KMS-11 (cell line): ENCODE measurements around the gene CCNJL.

Experiments used
- H2AFZ ChIP-seq: fragments of 200-600 bp; sonication (generic); 2 replicates; pipeline ENCODE4 v1.6.1; 2016; ENCODE audit warnings: antibody characterized with exemption, mixed run types, low read depth
- H3K27ac ChIP-seq: fragments of 200-600 bp; sonication (generic); 2 replicates; pipeline ENCODE4 v1.6.1; 2016; ENCODE audit warnings: mild to moderate bottlenecking, mixed run types
- H3K27me3 ChIP-seq: fragments of 200-600 bp; sonication (generic); 2 replicates; pipeline ENCODE4 v1.6.1; 2017; ENCODE audit warnings: mild to moderate bottlenecking, low read depth, mixed run types, moderate library complexity; ENCODE audit not compliant: insufficient read depth
- H3K36me3 ChIP-seq: fragments of 200-600 bp; sonication (generic); 2 replicates; pipeline ENCODE4 v1.6.1; 2017; ENCODE audit warnings: mild to moderate bottlenecking, mixed run types; ENCODE audit not compliant: insufficient read depth
- H3K4me1 ChIP-seq: fragments of 200-600 bp; sonication (generic); 2 replicates; pipeline ENCODE4 v1.6.1; 2016; ENCODE audit warnings: mild to moderate bottlenecking, low read depth, mixed run types; ENCODE audit not compliant: poor library complexity, severe bottlenecking
- H3K4me2 ChIP-seq: fragments of 200-600 bp; sonication (generic); 2 replicates; pipeline ENCODE4 v1.7.0; 2016; ENCODE audit warnings: mild to moderate bottlenecking, mixed run types
- H3K4me3 ChIP-seq: fragments of 200-600 bp; sonication (generic); IDR thresholded peaks from 2 replicates; pipeline ENCODE4 v1.6.1; 2017; ENCODE audit warnings: low read depth, low read length, mixed read lengths; ENCODE audit not compliant: insufficient read depth
- H3K79me2 ChIP-seq: fragments of 200-600 bp; sonication (generic); 2 replicates; pipeline ENCODE4 v1.6.1; 2016; ENCODE audit warnings: low read depth, mixed run types; ENCODE audit not compliant: insufficient read depth
- H3K9ac ChIP-seq: fragments of 200-600 bp; sonication (generic); 2 replicates; pipeline ENCODE4 v1.6.1; 2016; ENCODE audit warnings: mild to moderate bottlenecking, mixed run types
- H4K20me1 ChIP-seq: fragments of 200-600 bp; sonication (generic); 2 replicates; pipeline ENCODE4 v1.6.1; 2016; ENCODE audit warnings: mild to moderate bottlenecking, mixed run types; ENCODE audit not compliant: insufficient read depth
- TF ChIP-seq, protein P1 (sequence below): fragments of 200-600 bp; sonication (generic); conservative IDR thresholded peaks from 2 replicates; pipeline ENCODE4 v1.6.1; 2017; ENCODE audit warnings: low read depth, mild to moderate bottlenecking, antibody characterized with exemption, low read length, moderate library complexity, mixed read lengths

CCNJL gene

DNA sequence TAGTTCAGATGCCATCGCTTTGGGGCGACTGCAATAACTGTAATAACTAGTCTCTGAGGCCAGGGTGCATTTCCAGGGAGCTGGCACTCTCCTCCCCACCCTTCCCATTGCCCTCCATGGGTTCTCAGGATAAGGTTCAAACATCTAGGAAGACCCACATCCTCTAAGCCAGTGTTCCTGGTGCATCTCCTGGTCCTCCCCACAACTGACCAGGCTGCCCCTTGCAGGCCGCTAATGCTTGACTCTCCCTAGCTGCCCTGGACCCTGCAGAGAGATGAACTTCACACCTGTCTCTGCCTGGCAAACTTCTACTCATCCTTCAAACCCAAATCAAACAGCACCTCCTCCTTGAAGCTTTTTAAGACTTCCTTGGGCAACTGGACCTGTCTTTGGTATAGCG lies 15.9 kb downstream of the CCNJL start:
- Histone ChIP-seq H3K4me2 (no peak overlapping the region), H2AFZ (no peak overlapping the region), H3K79me2 (no peaks in the 10 kb centered on the region)

DNA sequence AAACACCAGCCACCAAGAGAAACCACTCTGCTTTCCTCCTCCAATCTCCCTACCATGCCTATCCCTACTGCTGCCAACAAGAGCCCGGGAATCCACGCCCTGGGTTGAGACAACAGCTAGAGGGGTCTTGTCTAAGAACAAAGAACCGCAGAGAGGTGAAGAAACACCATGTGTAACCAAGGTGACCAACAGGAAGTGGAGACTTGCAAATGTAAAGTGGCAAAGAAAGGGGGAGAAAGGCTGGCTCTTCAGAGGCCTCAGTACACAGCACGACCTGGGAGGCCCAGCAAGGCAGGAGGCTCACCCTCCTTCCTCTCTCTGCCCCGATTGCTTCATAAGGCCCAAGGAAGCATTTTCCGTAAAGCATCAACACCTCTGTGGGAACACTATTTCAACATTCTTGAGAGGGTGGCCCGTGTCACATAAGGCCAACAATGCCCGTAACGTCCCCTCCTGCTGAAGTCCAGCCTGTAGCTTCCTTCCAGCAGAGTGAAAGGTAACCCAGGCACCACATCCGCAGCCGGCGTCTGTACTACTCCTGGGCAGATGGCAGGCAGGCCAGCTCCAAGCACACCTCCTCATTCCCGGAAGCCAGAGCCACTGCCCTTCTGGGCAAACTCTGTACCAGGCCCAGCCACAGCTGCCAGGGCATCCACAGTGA lies 18.3 kb downstream of the CCNJL start:
- Histone ChIP-seq H3K36me3 (no peaks in the 10 kb centered on the region), H3K4me2 (no peak overlapping the region), H3K27me3 (no peaks in the 10 kb centered on the region), H3K79me2 (no peaks in the 10 kb centered on the region), H3K4me1 (peaks cover 22% of the 10 kb centered on the region), H3K9ac (no peak overlapping the region), H3K4me3 (no peak overlapping the region), H3K27ac (no peak overlapping the region), H2AFZ (no peak overlapping the region), H4K20me1 (no peaks in the 10 kb centered on the region)
- TF ChIP-seq, protein P1, sequence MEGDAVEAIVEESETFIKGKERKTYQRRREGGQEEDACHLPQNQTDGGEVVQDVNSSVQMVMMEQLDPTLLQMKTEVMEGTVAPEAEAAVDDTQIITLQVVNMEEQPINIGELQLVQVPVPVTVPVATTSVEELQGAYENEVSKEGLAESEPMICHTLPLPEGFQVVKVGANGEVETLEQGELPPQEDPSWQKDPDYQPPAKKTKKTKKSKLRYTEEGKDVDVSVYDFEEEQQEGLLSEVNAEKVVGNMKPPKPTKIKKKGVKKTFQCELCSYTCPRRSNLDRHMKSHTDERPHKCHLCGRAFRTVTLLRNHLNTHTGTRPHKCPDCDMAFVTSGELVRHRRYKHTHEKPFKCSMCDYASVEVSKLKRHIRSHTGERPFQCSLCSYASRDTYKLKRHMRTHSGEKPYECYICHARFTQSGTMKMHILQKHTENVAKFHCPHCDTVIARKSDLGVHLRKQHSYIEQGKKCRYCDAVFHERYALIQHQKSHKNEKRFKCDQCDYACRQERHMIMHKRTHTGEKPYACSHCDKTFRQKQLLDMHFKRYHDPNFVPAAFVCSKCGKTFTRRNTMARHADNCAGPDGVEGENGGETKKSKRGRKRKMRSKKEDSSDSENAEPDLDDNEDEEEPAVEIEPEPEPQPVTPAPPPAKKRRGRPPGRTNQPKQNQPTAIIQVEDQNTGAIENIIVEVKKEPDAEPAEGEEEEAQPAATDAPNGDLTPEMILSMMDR: no peak

More for the DNA sequence above, 15.9 kb downstream of the CCNJL start:
- H4K20me1 ChIP-seq: no peaks in the 10 kb centered on the region
- H3K36me3 ChIP-seq: no peaks in the 10 kb centered on the region
- no peak overlapping the region for H3K4me3 ChIP-seq
- TF ChIP-seq, protein P1: no peak
- no peak overlapping the region for H3K27ac ChIP-seq
- peaks cover 8% of the 10 kb centered on the region for H3K4me1 ChIP-seq
- H3K27me3 ChIP-seq: no peaks in the 10 kb centered on the region
- no peak overlapping the region for H3K9ac ChIP-seq

DNA sequence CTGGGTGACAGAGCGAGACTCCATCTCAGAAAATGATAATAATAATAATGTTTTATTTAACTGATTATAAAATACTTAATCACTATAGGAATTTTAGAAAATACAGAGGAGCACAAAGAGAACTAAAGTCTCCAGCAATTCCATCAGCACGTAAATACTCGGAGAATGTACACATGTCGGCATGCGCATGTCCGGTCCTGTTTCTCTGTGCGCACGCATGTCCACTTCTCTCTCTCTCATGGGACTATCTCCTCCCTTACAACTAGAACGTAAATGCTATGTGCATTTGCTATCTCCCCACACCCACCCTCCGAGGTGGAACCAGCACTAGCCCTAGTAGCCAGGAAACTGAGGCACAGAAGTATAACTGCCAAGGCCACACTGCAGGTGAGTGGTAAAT lies 19.0 kb downstream of the CCNJL start:
- Histone ChIP-seq H3K79me2 (no peaks in the 10 kb centered on the region), H3K27ac (no peak overlapping the region), H4K20me1 (no peaks in the 10 kb centered on the region), H3K9ac (no peak overlapping the region), H3K36me3 (no peaks in the 10 kb centered on the region), H3K4me1 (peaks cover 22% of the 10 kb centered on the region), H3K27me3 (no peaks in the 10 kb centered on the region), H3K4me3 (no peak overlapping the region), H3K4me2 (no peak overlapping the region), H2AFZ (no peak overlapping the region)
- TF ChIP-seq, protein P1: no peak

DNA sequence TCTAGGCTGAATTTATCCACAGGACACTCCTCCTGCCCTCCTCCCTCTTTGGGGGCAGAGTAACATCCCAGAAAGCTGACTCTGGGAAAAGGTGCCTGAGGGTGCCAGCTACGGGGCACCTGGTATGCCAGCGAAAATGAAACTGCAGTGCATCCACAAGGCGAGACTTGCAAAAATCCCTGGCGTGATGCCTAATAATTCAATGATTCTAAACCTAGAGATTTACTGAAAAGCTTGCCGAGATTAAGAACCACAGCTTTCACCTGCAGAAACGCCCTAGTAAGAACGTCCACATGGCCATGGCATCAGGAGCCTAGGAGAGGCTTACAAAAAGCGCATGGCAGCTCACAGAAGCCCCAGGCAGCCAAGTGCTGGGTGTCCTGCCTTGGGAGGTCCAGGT lies 20.9 kb downstream of the CCNJL start:
- Histone ChIP-seq H3K4me3 (no peak overlapping the region), H3K36me3 (no peaks in the 10 kb centered on the region), H4K20me1 (no peaks in the 10 kb centered on the region), H3K79me2 (no peaks in the 10 kb centered on the region), H3K27ac (no peak overlapping the region), H3K27me3 (no peaks in the 10 kb centered on the region), H2AFZ (peak overlapping the region; percentile 18; the same call in 1 of the 2 replicates), H3K4me1 (peaks cover 22% of the 10 kb centered on the region), H3K4me2 (peak overlapping the region; percentile 52), H3K9ac (peak overlapping the region; percentile 25; the same call in 1 of the 2 replicates)
- TF ChIP-seq, protein P1: no peak
